Aorta (tissue), 5 donors: ENCODE data around the gene JHY. TPM values are rescaled to one million over a fixed set of nuclear protein-coding genes. Genes with fewer than 3 reads are reported as not detected.

ENCODE experiments used
- ATAC-seq: fragments of 200-7000 bp; cut with Tn5 transposase; one replicate; pipeline ENCODE4 v1.9.1; 2022; ENCODE audit warnings: moderate library complexity; ENCODE audit not compliant: low FRiP score
- DNase-seq, 2 donors: peaks; one replicate each; pipeline ENCODE4 v3.0.0-alpha.2; 2020
- H3K27ac ChIP-seq, 2 donors: one replicate each; pipeline ENCODE4 v1.5.1; 2013; ENCODE audit warnings: low read length in 2 of 2, mild to moderate bottlenecking in 2 of 2, moderate library complexity in 2 of 2, control low read depth in 1 of 2, inconsistent platforms in 1 of 2, low read depth in 1 of 2
- H3K27me3 ChIP-seq, 2 donors: one replicate each; pipeline ENCODE4 v1.6.1; 2013; ENCODE audit warnings: control low read depth in 1 of 2, low read length in 1 of 2, mild to moderate bottlenecking in 1 of 2, moderate library complexity in 1 of 2; ENCODE audit not compliant: insufficient read depth in 2 of 2, control insufficient read depth in 1 of 2
- H3K36me3 ChIP-seq, 2 donors: one replicate each; pipeline ENCODE4 v1.6.1; 2013; ENCODE audit warnings: control low read depth in 1 of 2, low read length in 1 of 2, mild to moderate bottlenecking in 1 of 2; ENCODE audit not compliant: insufficient read depth in 2 of 2, control insufficient read depth in 1 of 2
- H3K4me1 ChIP-seq, 2 donors: one replicate each; pipeline ENCODE4 v1.6.1; 2013; ENCODE audit warnings: low read length in 2 of 2, control low read depth in 1 of 2, mild to moderate bottlenecking in 1 of 2, moderate library complexity in 1 of 2; ENCODE audit not compliant: insufficient read depth in 2 of 2, control insufficient read depth in 1 of 2
- H3K4me3 ChIP-seq, 2 donors: one replicate each; pipeline ENCODE4 v1.5.1; 2013; ENCODE audit warnings: low read length in 2 of 2, control low read depth in 1 of 2, mild to moderate bottlenecking in 1 of 2
- H3K9me3 ChIP-seq: one replicate; pipeline ENCODE4 v1.6.1; 2013; ENCODE audit warnings: mild to moderate bottlenecking, low read length; ENCODE audit not compliant: control insufficient read depth
- WGBS, 2 donors: extraction: QIAGEN DNeasy Blood & Tissue Kit; methylation state at CpG; one replicate each; pipeline ENCODE4 v1.1.7; 2013; 5-methylcytosine and 5-hydroxymethylcytosine counted together
- intact Hi-C, 2 donors: fragments of 100-400 bp; cut with DNase I; formaldehyde crosslinking; loops; one replicate each; pipeline versions ENCODE4 v1.14.2 to v1.15.0; 2022
- polyA plus RNA-seq, 2 donors: library from polyadenylated mRNA; stranded (reverse); fragments of 200-250 nt; gene quantifications; one replicate each; pipeline ENCODE4 v1.2.3, GENCODE V29; 2013
- total RNA-seq, 2 donors: library from RNA; stranded (reverse); fragmentation: NEBNext Ultra II Directional; extraction: Animal tissue kit (Norgen Biotek cat#: 25700); gene quantifications; one replicate each; pipeline ENCODE4 v1.2.1, GENCODE V29; 2021
- donor health status: healthy with polysubstance abuse.
- donor health status: Bipolar disorder and iron deficiency.
- donor health status: DM: no; HTN: no; CAD: no.
- donor health status: DM: no; HTN: no; CAD: no.
- donor health status: DM: yes; HTN: yes; CAD: no.

Gene JHY
- total and polyA plus RNA-seq, 4 donors, result 1.8 to 7.1 (median 4.7) TPM

DNA sequence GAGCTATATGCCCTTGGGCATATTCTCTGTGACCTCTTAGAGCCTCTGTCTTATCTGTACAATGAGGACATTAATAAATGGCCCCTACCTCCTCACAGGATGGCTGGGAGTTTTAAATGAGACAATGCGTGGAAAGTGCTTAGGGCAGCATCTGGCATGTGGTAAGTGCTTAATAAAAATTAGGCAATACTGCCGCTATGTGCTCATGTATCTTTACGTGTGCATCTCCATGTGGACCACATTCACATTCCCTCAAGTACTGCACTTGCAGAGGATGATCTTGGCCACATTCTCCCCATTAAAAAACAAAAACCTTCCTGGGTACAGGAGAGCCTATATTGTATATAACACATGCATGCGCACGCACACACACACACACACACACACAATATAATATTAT lies 118.2 kb downstream of the JHY start:
- H3K4me3 ChIP-seq, result no peak overlapping the region
- no peaks in the 10 kb centered on the region for H3K27me3 ChIP-seq
- no peaks in the 10 kb centered on the region for H3K36me3 ChIP-seq
- 83 to 86% methylated on average over 5 of the region's 5 CpGs for WGBS, 2 donors
- H3K27ac ChIP-seq, result no peak overlapping the region
- no peaks in the 10 kb centered on the region for H3K4me1 ChIP-seq
- intact Hi-C loops, result no loop called here
- H3K9me3 ChIP-seq, result peaks cover 1% of the 10 kb centered on the region
- no peak for DNase-seq
- ATAC-seq, result no peak

- no peaks in the 10 kb centered on the region for H3K9me3 ChIP-seq
- intact Hi-C loops, result no loop called here
- ATAC-seq (no peak), DNase-seq (no peak)
- H3K27me3 ChIP-seq, result no peaks in the 10 kb centered on the region
- WGBS, 2 donors, result 75 to 77% methylated on average over 5 of the region's 5 CpGs
- H3K4me1 ChIP-seq, result no peaks in the 10 kb centered on the region
- no peak overlapping the region for H3K4me3 ChIP-seq
- no peak overlapping the region for H3K27ac ChIP-seq
- H3K36me3 ChIP-seq, result no peaks in the 10 kb centered on the region
Observed at GRCh38 chr11:123006860-123007542, 124.4 kb downstream of the JHY start.

Other genes with a start within 250 kb of the JHY start
- 10 to 100 TPM; 11.1 to 15.1 TPM for gene UBASH3B, start 227.0 kb upstream of the JHY start, total RNA-seq
- 1 to 10 TPM in 1 of 2 donors, under 1 TPM in 1; 0.28 to 1.0 TPM for gene UBASH3B, start 227.0 kb upstream of the JHY start, polyA plus RNA-seq
- gene CRTAM, start 44.3 kb upstream of the JHY start, total RNA-seq, result 1 to 10 TPM in 1 of 2 donors, under 1 TPM in 1; 0.26 to 1.1 TPM
- gene CRTAM, start 44.3 kb upstream of the JHY start, polyA plus RNA-seq, result not detected
- not detected for gene BSX, start 99.1 kb downstream of the JHY start, total RNA-seq
- not detected for gene BSX, start 99.1 kb downstream of the JHY start, polyA plus RNA-seq
- 100 to 1,000 TPM; 543 to 888 TPM for gene HSPA8, start 179.4 kb downstream of the JHY start, total RNA-seq
- gene HSPA8, start 179.4 kb downstream of the JHY start, polyA plus RNA-seq, result 100 to 1,000 TPM; 320 to 445 TPM